ENCODE data around the gene SERP2. TPM values are rescaled to one million over a fixed set of nuclear protein-coding genes. Genes with fewer than 3 reads are reported as not detected.

SERP2 gene
- total and polyA plus RNA-seq, 9 of the 15 experiments (the other 6 are each of a cell fraction or from before 2014, with no cell fraction given), result 0.13 TPM; not detected in 8

DNA sequence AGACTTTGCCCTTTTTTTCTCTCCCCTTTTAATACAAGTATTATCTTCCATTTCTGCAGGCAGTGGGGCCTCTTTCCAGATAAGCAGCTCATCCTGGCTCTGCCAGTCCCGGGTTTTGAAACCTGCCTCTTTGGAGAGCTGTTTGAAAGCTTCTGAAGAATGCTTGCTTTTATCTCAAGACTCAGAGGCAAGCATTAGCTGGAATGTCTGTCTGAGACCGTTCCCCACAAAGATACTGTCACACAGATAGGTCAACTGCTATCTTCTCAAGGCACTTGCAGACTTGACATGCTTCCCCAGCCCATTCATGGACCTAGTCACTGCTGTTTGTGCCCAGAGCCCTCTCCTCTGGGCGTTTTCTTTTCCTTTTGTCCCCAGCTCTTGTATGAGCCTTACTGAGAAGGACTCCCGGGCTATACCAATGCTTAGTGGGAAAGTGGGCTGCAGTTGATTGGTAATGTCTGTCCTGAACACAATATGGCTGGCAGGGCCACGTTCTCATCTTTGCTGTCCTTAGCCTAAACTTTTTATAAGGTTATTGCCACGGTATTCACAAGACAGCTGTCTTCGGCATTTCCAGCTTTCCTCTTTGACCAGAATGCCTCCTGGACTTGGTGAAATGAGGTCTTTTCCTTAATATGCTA lies 13.4 kb downstream of the SERP2 start (continued):
- TF ChIP-seq ELF1 (tag; IDR thresholded peaks at IDR 0.05) (no peak), HEY1 (CRISPR knock-in tag; IDR thresholded peaks at IDR 0.05; ENCODE audit: borderline replicate concordance) (no peak), POLR2B (IDR thresholded peaks at IDR 0.05; ENCODE audit: low read depth, partially characterized antibody) (no peak), CREBBP (IDR thresholded peaks at IDR 0.05; ENCODE audit: low read depth, low read length) (no peak), CHD4 (IDR thresholded peaks at IDR 0.05; ENCODE audit: insufficient read depth, insufficient replicate concordance, low read depth, low read length, poor library complexity, severe bottlenecking) (no peak), STAG1 (CRISPR knock-in tag; IDR thresholded peaks at IDR 0.05; ENCODE audit: borderline replicate concordance) (no peak), ILK (tag; IDR thresholded peaks at IDR 0.05; ENCODE audit: borderline replicate concordance, low read depth) (no peak), EZH2 (IDR thresholded peaks at IDR 0.05; ENCODE audit: borderline replicate concordance, low read depth, low read length) (no peak), ZNF766 (CRISPR knock-in tag; conservative IDR thresholded peaks at IDR 0.05) (peak; percentile 53; the same call in 1 of the 2 replicates), RBM39 (optimal IDR thresholded peaks at IDR 0.05; ENCODE audit: low read depth, low read length) (no peak), MEF2D (tag; conservative IDR thresholded peaks at IDR 0.05; ENCODE audit: low read depth) (0 out of 2 replicates have a peak, but pooled peaks have one; percentile 14), NRF1 (conservative IDR thresholded peaks at IDR 0.05 in 1 of 2, IDR thresholded peaks at IDR 0.05 in 1 of 2) (0 out of 4 replicates have a peak, but pooled peaks of 1 of the 2 experiments have one; percentile 15), MTF1 (CRISPR knock-in tag; IDR thresholded peaks at IDR 0.05; ENCODE audit: borderline replicate concordance) (no peak), ZNF384 (IDR thresholded peaks at IDR 0.05; ENCODE audit: low read depth, low read length) (no peak), NCOA6 (IDR thresholded peaks at IDR 0.05) (no peak), SP2 (IDR thresholded peaks at IDR 0.05; ENCODE audit: extremely low read depth, low read depth, low read length, poor library complexity, severe bottlenecking) (no peak), SMARCE1 (IDR thresholded peaks at IDR 0.05) (peak; percentile 74), ZNF274 (IDR thresholded peaks at IDR 0.05; ENCODE audit: borderline replicate concordance, low read depth, low read length) (peak; percentile 48; the same call in 1 of the 2 replicates), ZNF174 (CRISPR knock-in tag; IDR thresholded peaks at IDR 0.05) (no peak), TCF7L2 (IDR thresholded peaks at IDR 0.05; ENCODE audit: low read depth, low read length) (no peak)
- TF ChIP-seq, protein P1, sequence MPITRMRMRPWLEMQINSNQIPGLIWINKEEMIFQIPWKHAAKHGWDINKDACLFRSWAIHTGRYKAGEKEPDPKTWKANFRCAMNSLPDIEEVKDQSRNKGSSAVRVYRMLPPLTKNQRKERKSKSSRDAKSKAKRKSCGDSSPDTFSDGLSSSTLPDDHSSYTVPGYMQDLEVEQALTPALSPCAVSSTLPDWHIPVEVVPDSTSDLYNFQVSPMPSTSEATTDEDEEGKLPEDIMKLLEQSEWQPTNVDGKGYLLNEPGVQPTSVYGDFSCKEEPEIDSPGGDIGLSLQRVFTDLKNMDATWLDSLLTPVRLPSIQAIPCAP (CRISPR knock-in tag; IDR thresholded peaks at IDR 0.05; ENCODE audit: borderline replicate concordance), result no peak
- TF ChIP-seq, protein P2, sequence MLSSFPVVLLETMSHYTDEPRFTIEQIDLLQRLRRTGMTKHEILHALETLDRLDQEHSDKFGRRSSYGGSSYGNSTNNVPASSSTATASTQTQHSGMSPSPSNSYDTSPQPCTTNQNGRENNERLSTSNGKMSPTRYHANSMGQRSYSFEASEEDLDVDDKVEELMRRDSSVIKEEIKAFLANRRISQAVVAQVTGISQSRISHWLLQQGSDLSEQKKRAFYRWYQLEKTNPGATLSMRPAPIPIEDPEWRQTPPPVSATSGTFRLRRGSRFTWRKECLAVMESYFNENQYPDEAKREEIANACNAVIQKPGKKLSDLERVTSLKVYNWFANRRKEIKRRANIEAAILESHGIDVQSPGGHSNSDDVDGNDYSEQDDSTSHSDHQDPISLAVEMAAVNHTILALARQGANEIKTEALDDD (IDR thresholded peaks at IDR 0.05), result peak; percentile 74
- TF ChIP-seq, protein P3, sequence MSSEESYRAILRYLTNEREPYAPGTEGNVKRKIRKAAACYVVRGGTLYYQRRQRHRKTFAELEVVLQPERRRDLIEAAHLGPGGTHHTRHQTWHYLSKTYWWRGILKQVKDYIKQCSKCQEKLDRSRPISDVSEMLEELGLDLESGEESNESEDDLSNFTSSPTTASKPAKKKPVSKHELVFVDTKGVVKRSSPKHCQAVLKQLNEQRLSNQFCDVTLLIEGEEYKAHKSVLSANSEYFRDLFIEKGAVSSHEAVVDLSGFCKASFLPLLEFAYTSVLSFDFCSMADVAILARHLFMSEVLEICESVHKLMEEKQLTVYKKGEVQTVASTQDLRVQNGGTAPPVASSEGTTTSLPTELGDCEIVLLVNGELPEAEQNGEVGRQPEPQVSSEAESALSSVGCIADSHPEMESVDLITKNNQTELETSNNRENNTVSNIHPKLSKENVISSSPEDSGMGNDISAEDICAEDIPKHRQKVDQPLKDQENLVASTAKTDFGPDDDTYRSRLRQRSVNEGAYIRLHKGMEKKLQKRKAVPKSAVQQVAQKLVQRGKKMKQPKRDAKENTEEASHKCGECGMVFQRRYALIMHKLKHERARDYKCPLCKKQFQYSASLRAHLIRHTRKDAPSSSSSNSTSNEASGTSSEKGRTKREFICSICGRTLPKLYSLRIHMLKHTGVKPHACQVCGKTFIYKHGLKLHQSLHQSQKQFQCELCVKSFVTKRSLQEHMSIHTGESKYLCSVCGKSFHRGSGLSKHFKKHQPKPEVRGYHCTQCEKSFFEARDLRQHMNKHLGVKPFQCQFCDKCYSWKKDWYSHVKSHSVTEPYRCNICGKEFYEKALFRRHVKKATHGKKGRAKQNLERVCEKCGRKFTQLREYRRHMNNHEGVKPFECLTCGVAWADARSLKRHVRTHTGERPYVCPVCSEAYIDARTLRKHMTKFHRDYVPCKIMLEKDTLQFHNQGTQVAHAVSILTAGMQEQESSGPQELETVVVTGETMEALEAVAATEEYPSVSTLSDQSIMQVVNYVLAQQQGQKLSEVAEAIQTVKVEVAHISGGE (CRISPR knock-in tag; IDR thresholded peaks at IDR 0.05), result peak in 1 of 3 experiments; percentile 53; a peak in 1 of 6 replicates

Data from K562 (cell line).